ENCODE data around the gene APOD.
"Not testable (repeated sequence)": the region's sequence is repeated elsewhere in the genome, so short reads cannot be mapped to it uniquely, and the experiment has no call there.

The APOD gene

DNA sequence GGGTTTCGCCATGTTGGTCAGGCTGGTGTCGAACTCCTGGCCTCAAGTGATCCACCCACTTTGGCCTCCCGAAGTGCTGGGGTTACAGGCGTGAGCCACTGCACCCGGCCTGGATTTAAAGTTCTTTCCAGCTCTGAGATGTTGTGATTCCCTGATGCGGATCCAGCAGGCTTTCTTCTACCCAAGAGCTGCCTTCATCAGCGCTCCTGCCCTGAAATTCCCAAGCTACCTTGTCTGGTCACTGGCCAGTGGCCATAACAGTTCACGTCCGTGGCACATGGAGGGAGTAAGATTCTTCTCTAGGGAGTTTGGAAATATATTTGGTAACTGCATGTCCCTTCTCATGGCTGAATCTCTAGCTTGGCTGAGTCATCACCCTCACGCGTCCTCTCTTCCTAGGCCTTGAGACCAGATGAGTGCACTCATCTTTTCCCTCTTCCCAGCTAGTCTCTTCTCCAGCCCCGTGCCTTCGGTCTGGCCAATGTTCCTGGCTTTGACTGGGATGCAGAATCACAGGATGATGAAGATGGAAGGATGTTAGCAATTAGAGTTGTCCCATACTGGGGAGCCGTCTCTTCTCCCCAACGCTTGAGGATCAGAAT lies 29.8 kb upstream of the APOD start:
- DNase-seq = no peak
- TF ChIP-seq, protein P1, sequence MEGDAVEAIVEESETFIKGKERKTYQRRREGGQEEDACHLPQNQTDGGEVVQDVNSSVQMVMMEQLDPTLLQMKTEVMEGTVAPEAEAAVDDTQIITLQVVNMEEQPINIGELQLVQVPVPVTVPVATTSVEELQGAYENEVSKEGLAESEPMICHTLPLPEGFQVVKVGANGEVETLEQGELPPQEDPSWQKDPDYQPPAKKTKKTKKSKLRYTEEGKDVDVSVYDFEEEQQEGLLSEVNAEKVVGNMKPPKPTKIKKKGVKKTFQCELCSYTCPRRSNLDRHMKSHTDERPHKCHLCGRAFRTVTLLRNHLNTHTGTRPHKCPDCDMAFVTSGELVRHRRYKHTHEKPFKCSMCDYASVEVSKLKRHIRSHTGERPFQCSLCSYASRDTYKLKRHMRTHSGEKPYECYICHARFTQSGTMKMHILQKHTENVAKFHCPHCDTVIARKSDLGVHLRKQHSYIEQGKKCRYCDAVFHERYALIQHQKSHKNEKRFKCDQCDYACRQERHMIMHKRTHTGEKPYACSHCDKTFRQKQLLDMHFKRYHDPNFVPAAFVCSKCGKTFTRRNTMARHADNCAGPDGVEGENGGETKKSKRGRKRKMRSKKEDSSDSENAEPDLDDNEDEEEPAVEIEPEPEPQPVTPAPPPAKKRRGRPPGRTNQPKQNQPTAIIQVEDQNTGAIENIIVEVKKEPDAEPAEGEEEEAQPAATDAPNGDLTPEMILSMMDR (IDR thresholded peaks at IDR 0.05; ENCODE audit: low read depth, low read length, missing control alignments) = no peak
- in situ Hi-C loops (cut with HindIII; ENCODE audit: low pct_ligation_motif_present, low sequenced_read_pairs) = no loop called here
- H3K4me3 ChIP-seq (ENCODE audit: low read depth, low read length) = no peak overlapping the region
- H3K36me3 ChIP-seq (replicated peaks) = no peaks in the 10 kb centered on the region
- H3K27me3 ChIP-seq (replicated peaks) = no peaks in the 10 kb centered on the region
- no peak overlapping the region for H3K27ac ChIP-seq

DNA sequence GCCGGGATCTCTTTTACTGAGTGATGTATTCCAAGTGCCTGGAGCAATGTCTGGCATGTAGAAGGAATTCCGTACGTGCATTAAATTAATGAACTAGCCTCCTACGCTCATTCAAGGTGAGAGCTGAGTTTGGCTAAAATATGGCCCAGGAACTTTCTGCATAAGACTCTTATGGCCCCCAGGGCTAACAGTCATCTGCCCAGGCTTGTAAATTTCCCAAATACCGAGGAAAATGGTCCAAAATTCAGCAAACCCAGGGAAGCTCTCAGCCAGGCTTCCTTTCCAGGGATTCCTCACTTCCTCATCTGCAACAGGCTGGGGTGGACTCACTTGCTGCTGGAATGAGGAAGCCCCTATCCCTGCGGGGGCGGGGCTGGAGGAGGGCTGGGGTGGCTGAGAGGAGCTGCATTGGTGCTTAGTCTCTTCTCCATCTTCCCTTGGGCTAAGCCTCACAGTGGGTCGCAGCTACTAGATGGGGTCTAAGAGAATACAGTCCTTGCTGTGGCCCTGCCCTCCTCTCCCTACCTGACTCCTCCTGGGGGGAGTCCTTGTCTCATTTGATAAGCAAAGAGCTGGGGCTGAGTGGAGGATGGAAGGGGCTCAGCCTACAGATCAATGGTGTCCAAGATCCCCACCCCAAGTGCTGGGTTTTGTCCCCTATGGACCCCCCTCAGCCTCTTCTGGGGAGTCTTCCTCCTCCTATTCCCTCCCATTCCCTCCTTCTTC lies 28.5 kb upstream of the APOD start:
- Histone ChIP-seq H3K36me3 (replicated peaks) (no peaks in the 10 kb centered on the region), H3K27ac (no peak overlapping the region), H3K27me3 (replicated peaks) (no peaks in the 10 kb centered on the region), H3K4me3 (ENCODE audit: low read depth, low read length) (no peak overlapping the region)
- in situ Hi-C loops (cut with HindIII; ENCODE audit: low pct_ligation_motif_present, low sequenced_read_pairs) = no loop called here
- no peak for DNase-seq
- TF ChIP-seq, protein P1 (IDR thresholded peaks at IDR 0.05; ENCODE audit: low read depth, low read length, missing control alignments) = no peak

DNA sequence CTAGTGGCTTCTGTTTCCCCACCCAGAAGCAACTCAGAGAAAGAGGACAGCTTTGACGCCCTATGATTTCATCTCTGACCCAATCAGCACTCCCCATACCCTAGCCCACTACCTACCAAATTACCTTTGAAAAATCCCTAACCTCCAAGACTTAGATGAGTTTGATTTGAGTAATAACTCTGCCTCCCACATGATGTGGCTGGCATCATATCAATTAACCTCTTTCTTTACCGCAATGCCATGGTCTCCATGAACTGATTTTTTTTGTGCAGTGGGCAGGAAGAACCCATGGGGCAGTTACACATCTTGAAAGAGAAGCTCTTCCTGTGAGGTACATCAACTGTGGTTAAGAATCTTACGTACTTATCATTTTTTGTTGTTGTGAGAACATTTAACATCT lies 25.5 kb upstream of the APOD start:
- DNase-seq = no peak
- Histone ChIP-seq H3K27me3 (replicated peaks) (no peaks in the 10 kb centered on the region), H3K36me3 (replicated peaks) (no peaks in the 10 kb centered on the region), H3K4me3 (ENCODE audit: low read depth, low read length) (no peak overlapping the region), H3K27ac (no peak overlapping the region)
- in situ Hi-C loops (cut with HindIII; ENCODE audit: low pct_ligation_motif_present, low sequenced_read_pairs) = no loop called here
- TF ChIP-seq, protein P1 (IDR thresholded peaks at IDR 0.05; ENCODE audit: low read depth, low read length, missing control alignments) = no peak

DNA sequence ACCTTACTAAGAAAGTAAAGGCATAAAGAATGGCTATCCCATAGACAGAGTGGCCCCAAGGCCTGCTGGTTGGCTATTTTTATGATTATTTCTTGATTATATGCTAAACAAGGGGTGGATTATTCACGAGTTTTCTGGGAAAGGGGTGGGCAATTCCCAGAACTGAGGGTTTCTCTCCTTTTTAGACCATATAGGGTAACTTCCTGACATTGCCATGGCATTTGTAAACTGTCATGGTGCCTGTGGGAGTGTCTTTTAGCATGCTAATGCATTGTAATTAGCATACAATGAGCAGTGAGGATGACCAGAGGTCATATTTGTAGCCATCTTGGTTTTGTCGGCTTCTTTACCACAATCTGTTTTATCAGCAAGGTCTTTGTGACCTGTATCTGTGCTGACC lies 18.0 kb upstream of the APOD start:
- in situ Hi-C loops (cut with HindIII; ENCODE audit: low pct_ligation_motif_present, low sequenced_read_pairs); DNase-seq; H3K36me3 ChIP-seq (replicated peaks); H3K27ac ChIP-seq; H3K27me3 ChIP-seq (replicated peaks); H3K4me3 ChIP-seq (ENCODE audit: low read depth, low read length): not testable (repeated sequence)

DNA sequence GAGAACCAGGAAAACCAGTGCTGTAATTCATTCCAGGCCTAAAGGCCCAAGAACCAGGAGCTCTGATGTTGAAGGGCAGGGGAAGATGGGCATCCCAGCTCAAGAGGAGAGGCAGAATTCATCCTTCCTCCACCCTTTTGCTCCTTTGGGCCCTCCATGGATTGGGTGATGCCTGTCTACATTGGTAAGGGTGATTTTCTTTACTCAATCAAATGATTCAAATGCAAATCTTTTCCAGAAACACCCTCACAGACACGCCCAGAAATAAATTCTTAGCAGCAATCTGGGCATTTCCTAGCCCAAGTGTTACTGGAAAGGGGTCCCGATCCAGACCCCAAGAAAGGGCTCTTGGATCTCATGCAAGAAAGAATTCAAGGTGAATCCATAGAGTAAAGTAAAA lies 17.6 kb upstream of the APOD start:
- H3K27me3 ChIP-seq (replicated peaks) = no peaks in the 10 kb centered on the region
- no peak overlapping the region for H3K4me3 ChIP-seq (ENCODE audit: low read depth, low read length)
- DNase-seq = no peak
- TF ChIP-seq, protein P1 (IDR thresholded peaks at IDR 0.05; ENCODE audit: low read depth, low read length, missing control alignments) = no peak
- in situ Hi-C loops (cut with HindIII; ENCODE audit: low pct_ligation_motif_present, low sequenced_read_pairs) = no loop called here
- H3K36me3 ChIP-seq (replicated peaks) = no peaks in the 10 kb centered on the region
- H3K27ac ChIP-seq = no peak overlapping the region

DNA sequence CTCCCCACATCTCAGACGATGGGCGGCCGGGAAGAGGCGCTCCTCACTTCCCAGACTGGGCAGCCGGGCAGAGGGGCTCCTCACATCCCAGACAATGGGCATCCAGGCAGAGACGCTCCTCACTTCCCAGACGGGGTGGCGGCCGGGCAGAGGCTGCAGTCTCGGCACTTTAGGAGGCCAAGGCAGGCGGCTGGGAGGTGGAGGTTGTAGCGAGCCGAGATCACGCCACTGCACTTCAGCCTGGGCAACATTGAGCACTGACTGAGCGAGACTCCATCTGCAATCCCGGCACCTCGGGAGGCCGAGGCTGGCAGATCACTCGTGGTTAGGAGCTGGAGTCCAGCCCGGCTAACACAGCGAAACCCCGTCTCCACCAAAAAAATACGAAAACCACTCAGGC lies 16.2 kb upstream of the APOD start:
- DNase-seq; H3K27me3 ChIP-seq (replicated peaks); H3K4me3 ChIP-seq (ENCODE audit: low read depth, low read length); H3K27ac ChIP-seq; H3K36me3 ChIP-seq (replicated peaks); in situ Hi-C loops (cut with HindIII; ENCODE audit: low pct_ligation_motif_present, low sequenced_read_pairs): not testable (repeated sequence)

DNA sequence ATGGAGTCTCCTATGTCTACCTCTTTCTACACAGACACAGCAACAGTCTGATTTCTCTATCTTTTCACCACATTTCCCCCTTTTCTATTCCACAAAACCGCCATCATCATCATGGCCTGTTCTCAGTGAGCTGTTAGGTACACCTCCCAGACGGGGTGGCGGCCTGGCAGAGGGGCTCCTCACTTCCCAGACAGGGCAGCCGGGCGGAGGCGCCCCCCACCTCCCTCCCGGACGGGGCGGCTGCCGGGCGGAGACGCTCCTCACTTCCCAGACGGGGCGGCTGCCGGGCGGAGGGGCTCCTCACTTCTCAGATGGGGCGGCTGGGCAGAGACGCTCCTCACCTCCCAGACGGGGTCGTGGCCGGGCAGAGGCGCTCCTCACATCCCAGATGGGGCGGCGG lies 15.8 kb upstream of the APOD start:
- H3K4me3 ChIP-seq (ENCODE audit: low read depth, low read length); H3K36me3 ChIP-seq (replicated peaks); in situ Hi-C loops (cut with HindIII; ENCODE audit: low pct_ligation_motif_present, low sequenced_read_pairs); H3K27me3 ChIP-seq (replicated peaks); DNase-seq; H3K27ac ChIP-seq: not testable (repeated sequence)
